ENCODE measurements around the gene SATL1.

DNA sequence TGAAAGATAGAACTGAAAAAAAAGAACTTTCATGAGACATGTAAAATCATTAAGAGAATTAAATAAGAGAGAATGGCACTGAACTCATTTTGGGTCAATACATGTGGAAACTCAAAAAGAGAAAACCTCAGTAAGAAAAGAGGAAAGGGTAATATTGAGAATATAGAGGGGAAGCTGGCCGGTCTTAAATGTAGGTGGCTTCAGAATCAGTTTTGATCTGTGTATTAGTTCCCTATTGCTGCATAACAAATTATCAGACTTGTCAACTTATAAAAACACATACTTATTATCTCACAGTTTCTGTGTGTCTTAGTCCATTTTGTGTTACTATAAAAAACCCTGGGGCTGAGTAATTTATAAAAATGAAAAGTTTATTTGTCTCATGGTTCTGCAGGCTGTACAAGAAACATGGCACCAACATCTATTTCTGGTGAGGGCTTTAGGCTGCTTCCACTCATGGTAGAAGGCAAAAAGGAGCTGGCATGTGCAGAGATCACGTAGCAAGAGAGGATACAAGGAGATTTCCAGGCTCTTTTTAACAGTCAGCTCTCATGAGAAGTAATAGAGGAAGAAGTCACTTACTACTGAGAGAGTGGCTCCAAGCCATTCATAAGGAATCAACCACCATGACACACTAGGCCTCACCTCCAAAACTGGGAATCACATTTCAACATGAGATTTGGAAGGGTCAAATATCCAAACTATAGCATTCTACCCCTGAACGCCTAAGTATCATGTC lies 29.6 kb downstream of the SATL1 start:
- TF ChIP-seq CTCF (IDR thresholded peaks at IDR 0.05 in 4 of 5, conservative IDR thresholded peaks at IDR 0.05 in 1 of 5), result no peak
- TF ChIP-seq POLR2A (IDR thresholded peaks at IDR 0.05), result no peak
